Activated CD8-positive, alpha-beta T cell treated with anti-CD3 and anti-CD28 coated beads, Interleukin-2, amount 10 ng/mL, durations not matched to agents 7 days and 5 days (primary cell): ENCODE results near the gene DRG2. TPM values are rescaled to one million over a fixed set of nuclear protein-coding genes. Genes with fewer than 3 reads are reported as not detected.

Source experiments
- ATAC-seq: fragments of 150-1000 bp; cut with Tn5 transposase; one replicate; pipeline ENCODE4 v1.10.0; 2021; ENCODE audit warnings: moderate library complexity
- CTCF ChIA-PET: fragments of 350-600 bp; sonication (Branson Sonifier 250); formaldehyde crosslinking; loops from one replicate; lab custom pipeline; 2021; ENCODE audit warnings: antibody characterized with exemption; lab: Charles Lee
- POLR2A ChIA-PET: fragments of 350-600 bp; sonication (Branson Sonifier 250); formaldehyde crosslinking; loops from one replicate; lab custom pipeline; 2021; ENCODE audit warnings: antibody characterized with exemption; lab: Charles Lee
- DNase-seq: peaks from one replicate; pipeline ENCODE4 v3.0.0-alpha.2; 2020
- H3K27ac Mint-ChIP-seq: one replicate; pipeline ENCODE4 v1.8.0; 2021; ENCODE audit warnings: mild to moderate bottlenecking, mixed read lengths
- H3K27me3 Mint-ChIP-seq: one replicate; pipeline ENCODE4 v1.8.0; 2021; ENCODE audit warnings: low read depth, mixed read lengths
- H3K36me3 Mint-ChIP-seq: one replicate; pipeline ENCODE4 v1.8.0; 2021; ENCODE audit warnings: low read depth, mixed read lengths
- H3K4me1 Mint-ChIP-seq: one replicate; pipeline ENCODE4 v1.8.0; 2021; ENCODE audit warnings: low read depth, mixed read lengths
- H3K4me3 Mint-ChIP-seq: one replicate; pipeline ENCODE4 v1.8.0; 2021; ENCODE audit warnings: mild to moderate bottlenecking, mixed read lengths
- H3K9me3 Mint-ChIP-seq: one replicate; pipeline ENCODE4 v1.8.0; 2022; ENCODE audit warnings: mixed read lengths; ENCODE audit not compliant: insufficient read depth
- total RNA-seq, 2 experiments: library from RNA; stranded (reverse); gene quantifications; one replicate each; pipeline ENCODE4 v1.2.3, GENCODE V29; 2021

Gene DRG2
- total RNA-seq, 2 experiments from 2014 or later, result 48.1 to 53.5 TPM

DNA sequence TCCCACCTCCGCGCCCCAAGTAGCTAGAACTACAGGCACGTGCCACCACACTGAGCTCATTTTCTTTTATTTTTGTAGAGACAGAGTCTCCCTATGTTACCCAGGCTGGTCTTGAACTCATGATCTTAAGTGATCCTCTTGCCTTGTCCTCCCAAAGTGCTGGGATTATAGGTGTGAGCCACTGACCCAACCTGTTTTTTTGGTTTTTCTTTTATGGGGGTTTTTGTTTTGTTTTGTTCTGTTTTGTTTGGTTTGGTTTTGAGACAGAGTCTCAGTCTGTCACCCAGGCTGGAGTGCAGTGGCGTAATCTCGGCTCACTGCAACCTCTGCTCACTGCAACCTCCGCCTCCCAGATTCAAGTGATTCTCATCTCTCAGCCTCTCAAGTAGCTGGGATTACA, 32.2 kb upstream of the DRG2 start:
- ATAC-seq, result no peak
- CTCF ChIA-PET, result no interaction called here

DNA sequence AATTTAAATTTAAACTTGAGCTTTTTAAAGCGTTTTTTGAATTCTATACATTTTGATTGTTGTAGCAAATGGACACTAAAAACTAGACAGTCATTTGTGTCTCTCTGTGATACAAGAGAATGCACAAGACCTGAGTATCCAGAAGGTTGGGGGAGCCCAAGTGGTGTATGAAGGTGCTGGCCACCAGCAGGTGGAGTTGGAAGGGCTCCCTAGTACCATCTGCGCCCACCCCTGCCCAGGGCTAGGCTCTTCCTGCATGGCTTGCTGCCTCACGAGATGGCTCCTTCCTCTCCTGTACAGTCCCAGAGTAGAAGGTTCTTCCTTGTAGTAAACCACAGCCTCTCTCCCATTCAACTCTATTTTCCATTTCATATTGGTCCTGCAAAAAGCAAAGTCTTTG, 31.5 kb upstream of the DRG2 start:
- H3K4me1 Mint-ChIP-seq, result peaks cover 2% of the 10 kb centered on the region
- no peaks in the 10 kb centered on the region for H3K27me3 Mint-ChIP-seq
- H3K36me3 Mint-ChIP-seq, result peaks cover 17% of the 10 kb centered on the region
- ChIA-PET CTCF (no interaction called here), POLR2A (no interaction called here)
- ATAC-seq, result no peak
- H3K4me3 Mint-ChIP-seq, result no peak overlapping the region
- no peaks in the 10 kb centered on the region for H3K9me3 Mint-ChIP-seq
- no peak overlapping the region for H3K27ac Mint-ChIP-seq
- no peak for DNase-seq

More for the DNA sequence above, 32.2 kb upstream of the DRG2 start:
- H3K27me3 Mint-ChIP-seq, result no peaks in the 10 kb centered on the region
- H3K4me1 Mint-ChIP-seq, result peaks cover 2% of the 10 kb centered on the region
- POLR2A ChIA-PET, result no interaction called here
- DNase-seq, result no peak
- H3K36me3 Mint-ChIP-seq, result peaks cover 17% of the 10 kb centered on the region
- no peak overlapping the region for H3K4me3 Mint-ChIP-seq
- no peak overlapping the region for H3K27ac Mint-ChIP-seq
- H3K9me3 Mint-ChIP-seq, result no peaks in the 10 kb centered on the region

DNA sequence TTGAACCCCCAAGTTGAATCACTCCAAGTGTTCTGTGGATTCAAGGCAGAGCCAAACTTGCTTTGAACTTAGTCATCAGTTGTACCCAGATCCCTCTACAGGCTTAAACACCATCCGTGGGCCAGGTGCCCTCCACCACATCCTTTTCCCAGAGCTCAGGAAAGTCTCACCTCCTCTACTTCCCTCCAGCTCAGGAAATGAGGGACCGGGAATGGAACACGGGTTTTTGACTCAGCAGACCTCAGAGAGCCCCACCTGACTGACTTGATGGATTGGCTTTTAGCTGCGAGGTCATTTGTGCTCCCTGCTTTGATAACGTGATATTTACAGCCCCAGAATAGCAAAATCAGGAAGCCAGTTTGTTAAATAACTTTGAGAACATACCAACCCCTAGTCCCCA, 28.5 kb upstream of the DRG2 start:
- peaks cover 19% of the 10 kb centered on the region for H3K36me3 Mint-ChIP-seq
- POLR2A ChIA-PET, result no interaction called here
- ATAC-seq (no peak), DNase-seq (no peak)
- H3K27ac Mint-ChIP-seq, result no peak overlapping the region
- peaks cover 2% of the 10 kb centered on the region for H3K4me1 Mint-ChIP-seq
- H3K4me3 Mint-ChIP-seq, result no peak overlapping the region
- H3K9me3 Mint-ChIP-seq, result no peaks in the 10 kb centered on the region
- no peaks in the 10 kb centered on the region for H3K27me3 Mint-ChIP-seq
- CTCF ChIA-PET, result no interaction called here

DNA sequence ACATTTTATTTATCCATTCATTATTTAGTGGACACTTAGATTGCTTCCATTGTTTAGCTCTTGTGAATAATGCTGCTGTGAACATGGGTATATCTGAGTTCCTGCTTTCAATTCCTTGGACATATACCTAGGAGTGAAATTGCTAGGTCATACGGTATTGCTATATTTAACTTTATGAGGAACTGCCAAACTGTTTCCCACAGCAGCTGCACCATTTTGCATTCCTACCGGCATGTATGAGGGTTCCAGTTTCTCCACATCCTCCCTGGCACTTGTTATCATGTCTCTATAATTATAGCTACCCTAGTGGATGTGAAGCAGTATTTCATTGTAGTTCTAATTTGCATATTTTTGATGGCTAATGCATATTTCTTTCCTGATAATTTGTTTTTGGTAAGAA, 23.7 kb upstream of the DRG2 start:
- ChIA-PET POLR2A (no interaction called here), CTCF (no interaction called here)
- no peak overlapping the region for H3K27ac Mint-ChIP-seq
- no peaks in the 10 kb centered on the region for H3K27me3 Mint-ChIP-seq
- H3K9me3 Mint-ChIP-seq, result no peaks in the 10 kb centered on the region
- peaks cover 13% of the 10 kb centered on the region for H3K36me3 Mint-ChIP-seq
- DNase-seq (no peak), ATAC-seq (no peak)
- no peak overlapping the region for H3K4me3 Mint-ChIP-seq
- H3K4me1 Mint-ChIP-seq, result peaks cover 2% of the 10 kb centered on the region

DNA sequence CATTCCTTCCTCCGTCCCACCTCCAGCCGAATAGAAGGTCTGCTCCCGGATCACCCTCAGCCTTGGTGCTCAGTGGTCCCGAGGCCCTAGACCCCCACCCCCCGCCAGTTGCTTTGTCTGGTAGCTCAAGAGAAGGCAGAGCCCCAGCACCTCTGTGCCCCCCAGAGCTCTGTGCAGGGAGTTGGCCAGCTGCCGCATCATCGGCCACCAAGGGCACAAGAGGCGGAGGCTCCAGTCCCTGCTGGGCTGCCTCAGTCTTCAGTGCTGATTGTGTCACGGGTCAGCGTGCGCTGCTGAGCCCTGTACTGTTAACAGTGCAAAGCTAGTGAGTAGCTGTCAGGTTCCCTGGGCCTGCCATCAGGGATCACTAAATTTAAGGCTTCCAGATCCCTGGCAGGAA, 22.2 kb upstream of the DRG2 start:
- no peaks in the 10 kb centered on the region for H3K9me3 Mint-ChIP-seq
- no peak for DNase-seq
- ATAC-seq, result no peak
- H3K4me1 Mint-ChIP-seq, result no peaks in the 10 kb centered on the region
- no peak overlapping the region for H3K27ac Mint-ChIP-seq
- H3K27me3 Mint-ChIP-seq, result no peaks in the 10 kb centered on the region
- H3K36me3 Mint-ChIP-seq, result peaks cover 7% of the 10 kb centered on the region
- H3K4me3 Mint-ChIP-seq, result no peak overlapping the region
- ChIA-PET CTCF (no interaction called here), POLR2A (no interaction called here)

DNA sequence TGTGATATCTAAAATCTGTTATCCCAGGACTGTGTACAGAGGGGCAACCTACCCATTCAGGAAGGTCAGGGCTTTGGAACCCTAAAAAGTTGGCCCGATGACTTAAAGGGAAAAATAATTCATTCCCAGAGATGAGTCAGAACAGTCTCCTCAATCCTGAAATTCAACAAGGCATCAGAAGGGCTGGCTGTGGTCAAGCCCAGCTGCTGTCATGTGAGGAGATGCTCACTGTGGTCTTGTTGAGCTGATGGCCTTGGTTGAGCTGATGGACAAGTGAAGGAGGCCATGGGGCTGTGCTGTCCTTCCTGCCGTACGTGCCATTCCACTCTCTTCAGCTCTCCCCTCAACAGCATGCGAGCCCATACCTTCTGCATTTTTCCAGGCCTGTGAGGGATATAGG, 20.9 kb upstream of the DRG2 start:
- Mint-ChIP-seq H3K4me3 (no peak overlapping the region), H3K36me3 (peaks cover 7% of the 10 kb centered on the region), H3K27ac (no peak overlapping the region), H3K27me3 (peaks cover 2% of the 10 kb centered on the region), H3K9me3 (no peaks in the 10 kb centered on the region), H3K4me1 (peaks cover 11% of the 10 kb centered on the region)
- ChIA-PET CTCF (no interaction called here), POLR2A (interaction anchor here (0.6 kb wide), 1 partner anchor 108 kb away, joined by 3 read pairs; no protein-coding TSS in a partner anchor)
- ATAC-seq (no peak), DNase-seq (no peak)

DNA sequence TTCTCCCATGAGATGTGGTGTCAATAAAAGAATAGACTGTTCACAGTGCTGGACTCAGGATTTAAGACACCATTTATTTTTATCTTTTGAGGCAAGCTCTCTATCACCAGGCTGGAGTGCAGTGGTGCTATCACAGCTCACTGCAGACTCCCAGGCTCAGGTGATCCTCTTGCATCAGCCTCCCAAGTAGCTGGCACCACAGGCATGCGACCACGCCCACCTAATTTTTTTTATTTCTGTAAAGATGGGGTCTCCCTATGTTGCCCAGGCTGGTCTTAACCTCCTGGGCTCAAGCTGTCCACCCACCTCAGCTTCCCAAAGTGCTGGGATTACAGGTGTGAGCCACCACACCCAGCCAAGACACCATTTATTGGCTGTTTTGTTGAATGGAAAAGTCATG, 18.6 kb upstream of the DRG2 start:
- Mint-ChIP-seq H3K4me3 (no peak overlapping the region), H3K9me3 (no peaks in the 10 kb centered on the region), H3K27me3 (peaks cover 4% of the 10 kb centered on the region), H3K27ac (no peak overlapping the region), H3K36me3 (peaks cover 5% of the 10 kb centered on the region), H3K4me1 (peaks cover 11% of the 10 kb centered on the region)
- DNase-seq (no peak), ATAC-seq (no peak)
- POLR2A ChIA-PET, result no interaction called here
- CTCF ChIA-PET, result no interaction called here

DNA sequence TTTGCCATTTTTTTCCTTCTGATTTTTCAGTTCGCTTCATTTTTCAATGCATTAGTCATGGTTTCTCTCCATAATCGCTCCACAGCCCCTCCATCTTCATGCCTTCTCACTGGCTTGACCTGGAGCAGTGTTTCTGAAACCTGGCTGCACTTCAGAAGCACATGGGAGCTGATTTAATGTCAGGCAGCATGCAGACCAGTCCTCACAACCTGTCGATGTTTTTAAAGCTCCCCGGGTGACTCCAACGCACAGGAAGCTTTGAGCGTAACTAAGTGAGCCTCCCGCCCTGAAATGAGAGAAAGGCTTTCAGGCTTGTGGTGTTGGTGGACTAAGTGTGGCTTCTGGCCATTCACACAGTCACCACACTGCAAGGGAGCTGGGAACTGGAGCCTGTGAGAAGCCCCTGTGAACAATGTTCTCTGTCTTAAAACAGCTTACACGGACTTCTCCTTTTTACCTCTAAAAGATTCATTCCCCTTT, 16.8 kb upstream of the DRG2 start:
- Mint-ChIP-seq H3K4me1 (peaks cover 11% of the 10 kb centered on the region), H3K27me3 (peaks cover 13% of the 10 kb centered on the region), H3K27ac (no peak overlapping the region), H3K9me3 (no peaks in the 10 kb centered on the region), H3K36me3 (peaks cover 2% of the 10 kb centered on the region), H3K4me3 (no peak overlapping the region)
- POLR2A ChIA-PET, result no interaction called here
- CTCF ChIA-PET, result interaction anchor here (1.7 kb wide), 1 partner anchor 37 kb away, joined by 7 read pairs; no protein-coding TSS in a partner anchor
- ATAC-seq (no peak), DNase-seq (peak; percentile 30)

DNA sequence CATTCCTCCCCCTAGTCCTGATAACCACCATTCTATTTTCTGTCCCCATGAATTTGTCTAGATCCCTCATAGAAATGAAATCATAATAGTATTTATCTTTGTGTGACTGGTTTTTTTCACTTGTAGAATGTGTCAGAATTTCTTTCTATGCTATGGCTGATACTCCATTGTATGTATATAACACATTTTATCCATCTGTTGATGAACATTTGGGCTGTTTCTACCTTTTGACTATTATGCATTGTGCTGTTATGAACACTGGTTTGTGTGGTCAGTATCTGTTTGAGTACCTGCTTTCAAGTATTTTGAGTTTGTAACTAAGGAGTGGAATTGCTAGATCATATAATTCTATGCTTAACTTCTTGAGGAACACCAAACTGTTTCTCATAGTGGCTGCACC, 16.0 kb upstream of the DRG2 start:
- Mint-ChIP-seq H3K4me3 (no peak overlapping the region), H3K27ac (no peak overlapping the region), H3K4me1 (peaks cover 11% of the 10 kb centered on the region), H3K36me3 (no peaks in the 10 kb centered on the region), H3K27me3 (peaks cover 15% of the 10 kb centered on the region), H3K9me3 (no peaks in the 10 kb centered on the region)
- ChIA-PET CTCF (no interaction called here), POLR2A (no interaction called here)
- ATAC-seq (no peak), DNase-seq (no peak)

DNA sequence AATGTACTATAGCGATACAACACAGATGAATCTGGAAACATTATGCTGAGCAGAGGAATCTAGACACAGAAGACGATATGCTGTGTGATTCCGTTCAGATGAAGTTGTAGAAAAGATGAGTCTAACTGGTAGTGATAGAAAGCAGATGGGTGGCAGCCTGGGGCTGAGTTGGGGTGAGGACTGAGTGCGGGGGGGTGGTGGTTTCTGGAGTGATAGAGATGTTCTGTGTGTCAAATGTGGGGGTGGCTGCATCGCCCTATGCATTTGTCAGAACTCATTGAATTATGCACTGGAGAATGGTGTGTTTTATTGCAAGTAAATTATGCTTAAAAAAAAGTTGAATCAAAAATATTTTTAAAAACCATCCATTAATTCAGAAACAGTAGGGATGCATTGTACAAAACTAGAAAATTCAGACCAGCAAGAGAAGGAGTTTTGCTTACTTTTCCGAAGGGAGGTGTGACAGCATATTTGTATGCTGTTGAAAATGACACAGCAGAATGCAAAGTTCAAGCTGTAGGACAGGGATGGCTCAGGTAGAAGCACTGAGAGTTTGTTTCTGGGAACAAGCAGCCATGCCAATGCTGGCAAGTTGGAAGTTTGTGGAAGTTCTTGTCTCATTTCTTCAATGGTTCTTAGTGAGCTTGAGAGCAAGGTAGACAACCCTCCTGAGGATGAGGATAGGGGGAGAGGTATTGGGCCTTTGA, 13.0 kb upstream of the DRG2 start:
- ATAC-seq, result no peak
- POLR2A ChIA-PET, result no interaction called here
- CTCF ChIA-PET, result no interaction called here
- Mint-ChIP-seq H3K36me3 (no peaks in the 10 kb centered on the region), H3K4me3 (no peak overlapping the region), H3K9me3 (no peaks in the 10 kb centered on the region), H3K4me1 (peaks cover 11% of the 10 kb centered on the region), H3K27ac (no peak overlapping the region), H3K27me3 (peaks cover 15% of the 10 kb centered on the region)
- DNase-seq, result no peak

DNA sequence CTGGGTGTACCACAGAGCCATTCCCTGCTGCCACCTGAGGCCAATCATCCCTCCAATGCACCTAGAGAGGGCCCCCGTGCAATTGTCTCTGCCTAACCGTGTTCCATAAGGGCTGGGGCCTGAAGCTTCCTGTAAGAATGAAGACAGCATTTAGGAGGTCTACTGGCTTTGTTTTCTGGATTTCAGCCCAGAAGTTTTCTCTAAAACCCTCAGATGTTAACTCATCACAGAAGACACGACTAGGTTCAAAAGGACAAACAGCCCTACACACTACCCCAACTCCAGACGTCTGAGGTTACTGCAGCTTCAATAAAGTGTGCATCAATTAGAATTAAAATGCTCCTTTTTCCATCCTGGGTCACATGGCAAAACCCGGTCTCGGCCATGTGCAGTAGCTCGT, 10.8 kb upstream of the DRG2 start:
- Mint-ChIP-seq H3K4me1 (no peaks in the 10 kb centered on the region), H3K27ac (no peak overlapping the region), H3K4me3 (no peak overlapping the region), H3K9me3 (no peaks in the 10 kb centered on the region), H3K36me3 (no peaks in the 10 kb centered on the region), H3K27me3 (peaks cover 17% of the 10 kb centered on the region)
- ATAC-seq, result no peak
- CTCF ChIA-PET, result no interaction called here
- no peak for DNase-seq
- POLR2A ChIA-PET, result no interaction called here

DNA sequence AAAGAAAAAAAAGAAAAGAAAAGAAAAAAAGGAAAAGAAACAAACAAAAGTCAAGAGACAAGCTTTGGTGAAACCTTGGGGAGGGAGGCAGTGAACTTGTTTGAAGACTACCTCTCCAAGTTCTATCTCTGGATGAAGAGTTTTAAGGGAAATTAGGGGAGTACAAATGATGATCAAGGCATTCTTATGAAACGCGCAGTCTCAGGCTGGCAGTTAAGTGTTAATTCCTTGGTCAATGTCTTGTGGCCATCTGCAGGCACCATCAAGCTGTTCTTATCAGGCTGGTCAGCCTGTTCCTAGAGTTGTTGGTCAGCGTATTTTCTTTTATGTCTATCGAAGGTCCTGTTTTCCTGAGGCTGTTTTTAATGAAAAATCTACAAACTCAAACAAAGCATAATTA, 8.2 kb upstream of the DRG2 start:
- H3K27ac Mint-ChIP-seq, result no peak overlapping the region

DNA sequence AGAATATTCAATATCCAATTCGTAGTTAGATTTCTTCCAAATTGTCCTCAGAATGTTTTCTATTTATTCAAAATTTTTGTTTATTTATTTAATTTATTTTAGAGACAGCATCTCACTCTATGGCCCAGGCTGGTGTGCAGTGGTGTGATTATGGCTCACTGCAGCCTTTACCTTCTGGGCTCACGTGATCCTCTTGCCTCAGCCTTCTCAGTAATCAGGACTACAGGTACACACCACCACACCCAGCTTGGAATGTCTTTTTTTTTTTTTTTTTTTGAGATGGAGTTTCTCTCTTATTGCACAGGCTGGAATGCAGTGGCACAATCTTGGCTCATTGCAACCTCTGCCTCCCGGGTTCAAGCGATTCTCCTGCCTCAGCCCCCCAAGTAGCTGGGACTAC, 3.5 kb upstream of the DRG2 start:
- DNase-seq, result no peak
- CTCF ChIA-PET, result no interaction called here
- Mint-ChIP-seq H3K4me3 (no peak overlapping the region), H3K4me1 (peaks cover 18% of the 10 kb centered on the region), H3K27me3 (peaks cover 4% of the 10 kb centered on the region), H3K9me3 (no peaks in the 10 kb centered on the region), H3K36me3 (peaks cover 6% of the 10 kb centered on the region), H3K27ac (no peak overlapping the region)
- no peak for ATAC-seq
- POLR2A ChIA-PET, result no interaction called here

More for the DNA sequence above, 8.2 kb upstream of the DRG2 start:
- peaks cover 13% of the 10 kb centered on the region for H3K27me3 Mint-ChIP-seq
- ChIA-PET POLR2A (no interaction called here), CTCF (no interaction called here)
- no peaks in the 10 kb centered on the region for H3K4me1 Mint-ChIP-seq
- DNase-seq (no peak), ATAC-seq (no peak)
- no peak overlapping the region for H3K4me3 Mint-ChIP-seq
- no peaks in the 10 kb centered on the region for H3K36me3 Mint-ChIP-seq
- H3K9me3 Mint-ChIP-seq, result no peaks in the 10 kb centered on the region
